ENCODE results near the gene TEX261.
"Not testable (repeated sequence)": the region's sequence is repeated elsewhere in the genome, so short reads cannot be mapped to it uniquely, and the experiment has no call there.

TEX261 gene

GRCh38 chr2:70994699-70995425 is at the start of gene TEX261:
Gene TEX261, minus strand, starts transcription at chr2:70994873. Its CDS starts 116 bp downstream, at chr2:70994757.
- H3K4me3 ChIP-seq (ENCODE audit: low read depth, low read length): peak within 1 kb of the TSS; percentile 80
- DNase-seq (ENCODE audit: low read depth): peak; percentile 26
- peak; percentile 85 for TF ChIP-seq CTCF (IDR thresholded peaks at IDR 0.05; ENCODE audit: control insufficient read depth, extremely low read depth, insufficient read depth)

- H3K4me3 ChIP-seq (ENCODE audit: low read depth, low read length): no peak overlapping the region
- no peak for DNase-seq (ENCODE audit: low read depth)
- TF ChIP-seq CTCF (IDR thresholded peaks at IDR 0.05; ENCODE audit: control insufficient read depth, extremely low read depth, insufficient read depth): no peak
Observed at GRCh38 chr2:71043531-71044407, 49.1 kb upstream of the TEX261 start.

GRCh38 chr2:71042287-71042686 is 47.6 kb upstream of the TEX261 start:
- no peak overlapping the region for H3K4me3 ChIP-seq (ENCODE audit: low read depth, low read length)
- no peak for DNase-seq (ENCODE audit: low read depth)

GRCh38 chr2:71036296-71036695 is 41.6 kb upstream of the TEX261 start:
- not testable (repeated sequence) for DNase-seq (ENCODE audit: low read depth); H3K4me3 ChIP-seq (ENCODE audit: low read depth, low read length)

More at GRCh38 chr2:71042287-71042686, 47.6 kb upstream of the TEX261 start:
- TF ChIP-seq CTCF (IDR thresholded peaks at IDR 0.05; ENCODE audit: control insufficient read depth, extremely low read depth, insufficient read depth): no peak

GRCh38 chr2:71023553-71024243 is 29.0 kb upstream of the TEX261 start:
- 0 out of 2 replicates have a peak overlapping the region, but pooled peaks have one; percentile 15 for H3K4me3 ChIP-seq (ENCODE audit: low read depth, low read length)
- peak; percentile 36; the same call in 1 of the 2 replicates for TF ChIP-seq CTCF (IDR thresholded peaks at IDR 0.05; ENCODE audit: control insufficient read depth, extremely low read depth, insufficient read depth)
- DNase-seq (ENCODE audit: low read depth): peak; percentile 46

GRCh38 chr2:71021394-71021793 is 26.7 kb upstream of the TEX261 start:
- not testable (repeated sequence) for H3K4me3 ChIP-seq (ENCODE audit: low read depth, low read length)

GRCh38 chr2:71019989-71020388 is 25.3 kb upstream of the TEX261 start:
- H3K4me3 ChIP-seq (ENCODE audit: low read depth, low read length); DNase-seq (ENCODE audit: low read depth): not testable (repeated sequence)

More at GRCh38 chr2:71021394-71021793, 26.7 kb upstream of the TEX261 start:
- DNase-seq (ENCODE audit: low read depth): not testable (repeated sequence)

- DNase-seq (ENCODE audit: low read depth): no peak
- no peak overlapping the region for H3K4me3 ChIP-seq (ENCODE audit: low read depth, low read length)
- no peak for TF ChIP-seq CTCF (IDR thresholded peaks at IDR 0.05; ENCODE audit: control insufficient read depth, extremely low read depth, insufficient read depth)
Observed at GRCh38 chr2:71018625-71019024, 24.0 kb upstream of the TEX261 start.

- H3K4me3 ChIP-seq (ENCODE audit: low read depth, low read length); DNase-seq (ENCODE audit: low read depth): not testable (repeated sequence)
Observed at GRCh38 chr2:71011786-71012185, 17.1 kb upstream of the TEX261 start.

All from LNCaP clone FGC (cell line).